ENCODE data around the gene KRT3.

Gene KRT3

GRCh38 chr12:52819731-52820510, 24.0 kb upstream of the KRT3 start:
- no peak for ATAC-seq
- TF ChIP-seq ISL1 (CRISPR knock-in tag; IDR thresholded peaks at IDR 0.05) (no peak), PATZ1 (CRISPR knock-in tag; IDR thresholded peaks at IDR 0.05; ENCODE audit: borderline replicate concordance) (no peak), PPARA (CRISPR knock-in tag; IDR thresholded peaks at IDR 0.05; ENCODE audit: borderline replicate concordance) (no peak), ZFP3 (CRISPR knock-in tag; IDR thresholded peaks at IDR 0.05) (no peak), ESRRG (CRISPR knock-in tag; IDR thresholded peaks at IDR 0.05) (no peak), ARNTL (CRISPR knock-in tag; IDR thresholded peaks at IDR 0.05; ENCODE audit: borderline replicate concordance, low read depth) (no peak), TSHZ2 (CRISPR knock-in tag; IDR thresholded peaks at IDR 0.05) (no peak), RARB (CRISPR knock-in tag; IDR thresholded peaks at IDR 0.05) (no peak), TCF4 (CRISPR knock-in tag; IDR thresholded peaks at IDR 0.05; ENCODE audit: borderline replicate concordance) (no peak)

DNA sequence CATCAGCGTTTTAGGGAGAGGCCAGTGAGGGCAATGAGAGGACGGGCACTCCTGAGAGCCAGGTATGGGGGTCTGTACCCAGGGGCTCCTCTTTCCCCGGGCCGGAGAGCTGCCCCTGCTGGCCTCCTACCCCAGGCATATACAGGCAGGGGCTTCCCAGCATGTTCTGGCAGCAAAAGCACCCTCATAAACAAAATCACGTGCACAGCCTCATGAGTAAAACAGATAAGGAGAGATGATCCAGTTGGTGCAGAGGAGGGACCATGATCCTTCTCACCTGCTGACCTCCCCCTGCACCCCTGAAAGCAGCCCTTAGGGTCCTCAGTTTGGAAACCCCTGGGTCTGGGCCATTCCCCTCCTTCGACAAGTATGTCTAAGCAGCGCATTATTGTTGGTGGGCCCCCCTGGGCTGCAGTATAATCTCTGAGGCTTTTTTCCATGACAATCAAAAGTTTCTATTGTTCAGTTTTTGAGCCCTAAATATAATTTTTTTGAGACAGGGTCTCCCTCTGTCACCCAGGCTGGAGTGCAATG, 23.0 kb upstream of the KRT3 start:
- ATAC-seq, result no peak
- TF ChIP-seq PPARA (CRISPR knock-in tag; IDR thresholded peaks at IDR 0.05; ENCODE audit: borderline replicate concordance), result no peak
- TF ChIP-seq ESRRG (CRISPR knock-in tag; IDR thresholded peaks at IDR 0.05), result no peak
- TF ChIP-seq ZNF565 (CRISPR knock-in tag; conservative IDR thresholded peaks at IDR 0.05; ENCODE audit: low read depth), result no peak
- TF ChIP-seq ZFP30 (CRISPR knock-in tag; IDR thresholded peaks at IDR 0.05), result no peak
- TF ChIP-seq, protein P1, sequence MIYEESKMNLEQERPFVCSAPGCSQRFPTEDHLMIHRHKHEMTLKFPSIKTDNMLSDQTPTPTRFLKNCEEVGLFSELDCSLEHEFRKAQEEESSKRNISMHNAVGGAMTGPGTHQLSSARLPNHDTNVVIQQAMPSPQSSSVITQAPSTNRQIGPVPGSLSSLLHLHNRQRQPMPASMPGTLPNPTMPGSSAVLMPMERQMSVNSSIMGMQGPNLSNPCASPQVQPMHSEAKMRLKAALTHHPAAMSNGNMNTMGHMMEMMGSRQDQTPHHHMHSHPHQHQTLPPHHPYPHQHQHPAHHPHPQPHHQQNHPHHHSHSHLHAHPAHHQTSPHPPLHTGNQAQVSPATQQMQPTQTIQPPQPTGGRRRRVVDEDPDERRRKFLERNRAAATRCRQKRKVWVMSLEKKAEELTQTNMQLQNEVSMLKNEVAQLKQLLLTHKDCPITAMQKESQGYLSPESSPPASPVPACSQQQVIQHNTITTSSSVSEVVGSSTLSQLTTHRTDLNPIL (CRISPR knock-in tag; IDR thresholded peaks at IDR 0.05; ENCODE audit: low read depth), result no peak
- TF ChIP-seq ZNF70 (CRISPR knock-in tag; IDR thresholded peaks at IDR 0.05), result no peak
- TF ChIP-seq BACH2 (CRISPR knock-in tag; IDR thresholded peaks at IDR 0.05; ENCODE audit: borderline replicate concordance), result no peak
- TF ChIP-seq, protein P2, sequence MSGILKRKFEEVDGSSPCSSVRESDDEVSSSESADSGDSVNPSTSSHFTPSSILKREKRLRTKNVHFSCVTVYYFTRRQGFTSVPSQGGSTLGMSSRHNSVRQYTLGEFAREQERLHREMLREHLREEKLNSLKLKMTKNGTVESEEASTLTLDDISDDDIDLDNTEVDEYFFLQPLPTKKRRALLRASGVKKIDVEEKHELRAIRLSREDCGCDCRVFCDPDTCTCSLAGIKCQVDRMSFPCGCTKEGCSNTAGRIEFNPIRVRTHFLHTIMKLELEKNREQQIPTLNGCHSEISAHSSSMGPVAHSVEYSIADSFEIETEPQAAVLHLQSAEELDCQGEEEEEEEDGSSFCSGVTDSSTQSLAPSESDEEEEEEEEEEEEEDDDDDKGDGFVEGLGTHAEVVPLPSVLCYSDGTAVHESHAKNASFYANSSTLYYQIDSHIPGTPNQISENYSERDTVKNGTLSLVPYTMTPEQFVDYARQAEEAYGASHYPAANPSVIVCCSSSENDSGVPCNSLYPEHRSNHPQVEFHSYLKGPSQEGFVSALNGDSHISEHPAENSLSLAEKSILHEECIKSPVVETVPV (CRISPR knock-in tag; IDR thresholded peaks at IDR 0.05), result no peak

- no peak for ATAC-seq
- TF ChIP-seq, protein P1 (CRISPR knock-in tag; IDR thresholded peaks at IDR 0.05; ENCODE audit: low read depth), result no peak
- TF ChIP-seq CSDC2 (CRISPR knock-in tag; IDR thresholded peaks at IDR 0.05), result no peak
- TF ChIP-seq TCF4 (CRISPR knock-in tag; IDR thresholded peaks at IDR 0.05; ENCODE audit: borderline replicate concordance), result no peak
- TF ChIP-seq RARB (CRISPR knock-in tag; IDR thresholded peaks at IDR 0.05), result no peak
- TF ChIP-seq ZC3H10 (CRISPR knock-in tag; IDR thresholded peaks at IDR 0.05), result no peak
- TF ChIP-seq, protein P2 (CRISPR knock-in tag; IDR thresholded peaks at IDR 0.05), result no peak
- no peak for TF ChIP-seq ARNTL (CRISPR knock-in tag; IDR thresholded peaks at IDR 0.05; ENCODE audit: borderline replicate concordance, low read depth)
- no peak for TF ChIP-seq PPARA (CRISPR knock-in tag; IDR thresholded peaks at IDR 0.05; ENCODE audit: borderline replicate concordance)
- TF ChIP-seq TOX (CRISPR knock-in tag; IDR thresholded peaks at IDR 0.05; ENCODE audit: borderline replicate concordance), result no peak
- TF ChIP-seq ISL1 (CRISPR knock-in tag; IDR thresholded peaks at IDR 0.05), result no peak
- TF ChIP-seq BACH2 (CRISPR knock-in tag; IDR thresholded peaks at IDR 0.05; ENCODE audit: borderline replicate concordance), result no peak
- TF ChIP-seq OSR1 (CRISPR knock-in tag; IDR thresholded peaks at IDR 0.05), result no peak
- TF ChIP-seq TSHZ2 (CRISPR knock-in tag; IDR thresholded peaks at IDR 0.05), result no peak
- no peak for TF ChIP-seq GLIS3 (CRISPR knock-in tag; IDR thresholded peaks at IDR 0.05)
Measured at GRCh38 chr12:52818388-52818787, 22.5 kb upstream of the KRT3 start.

Measured in SK-N-SH treated with all-trans-retinoic acid at 6 μM for 48 hours (cell line).